MCF 10A (cell line): ENCODE measurements around the gene FLT1. TPM values are rescaled to one million over a fixed set of nuclear protein-coding genes. Genes with fewer than 3 reads are reported as not detected.

Experiments used
- BruUV-seq: library from RNA; stranded (reverse); fragments of 400-500 nt; replicated peaks from 2 replicates; lab custom pipeline; 2021; lab: Mats Ljungman, UMichigan
- CTCF ChIA-PET: fragments of 300-600 bp; sonication (Branson Sonifier 250); formaldehyde crosslinking; extraction: SDS; loops from one replicate; lab custom pipeline; 2021; ENCODE audit warnings: antibody characterized with exemption, inconsistent platforms; lab: Yijun Ruan, JAX
- POLR2A ChIA-PET: fragments of 300-600, 350-650 bp; sonication (Branson Sonifier 250); formaldehyde crosslinking; extraction: SDS; loops from one replicate; lab custom pipeline; 2020; ENCODE audit warnings: antibody characterized with exemption, inconsistent platforms; lab: Yijun Ruan, JAX
- DNase-seq: peaks from one replicate; pipeline ENCODE4 v3.0.0-alpha.2; 2018; ENCODE audit not compliant: unreplicated experiment
- H3K27ac Mint-ChIP-seq: one replicate; pipeline ENCODE4 v1.8.0; 2022; ENCODE audit warnings: mild to moderate bottlenecking, low read depth, mixed read lengths; ENCODE audit not compliant: unreplicated experiment
- H3K27me3 Mint-ChIP-seq: one replicate; pipeline ENCODE4 v1.8.0; 2022; ENCODE audit warnings: mixed read lengths; ENCODE audit not compliant: insufficient read depth, unreplicated experiment
- H3K36me3 Mint-ChIP-seq: one replicate; pipeline ENCODE4 v1.8.0; 2022; ENCODE audit warnings: mild to moderate bottlenecking, moderate library complexity, mixed read lengths; ENCODE audit not compliant: insufficient read depth, unreplicated experiment
- H3K4me1 Mint-ChIP-seq: one replicate; pipeline ENCODE4 v1.8.0; 2022; ENCODE audit warnings: mixed read lengths; ENCODE audit not compliant: insufficient read depth, unreplicated experiment
- H3K4me3 Mint-ChIP-seq: one replicate; pipeline ENCODE4 v1.8.0; 2022; ENCODE audit warnings: mild to moderate bottlenecking, moderate library complexity, mixed read lengths; ENCODE audit not compliant: unreplicated experiment
- H3K9me3 Mint-ChIP-seq: one replicate; pipeline ENCODE4 v1.8.0; 2022; ENCODE audit warnings: mixed read lengths; ENCODE audit not compliant: unreplicated experiment
- CTCF ChIP-seq: fragments of 200-600 bp; IDR thresholded peaks from one replicate; pipeline ENCODE4 v1.8.0; 2022; ENCODE audit warnings: antibody characterized with exemption, mild to moderate bottlenecking; ENCODE audit not compliant: unreplicated experiment
- intact Hi-C: fragments of 100-400 bp; cut with micrococcal nuclease; formaldehyde crosslinking; loops from 2 replicates; pipeline ENCODE4 v1.14.1; 2022
- total RNA-seq: library from RNA; stranded (reverse); gene quantifications from 2 replicates; pipeline ENCODE4 v1.2.3, GENCODE V29; 2022

FLT1 gene
- total RNA-seq, 1 experiment from 2014 or later = not detected

- DNase-seq = no peak
- Mint-ChIP-seq H3K27ac (no peak overlapping the region), H3K36me3 (no peaks in the 10 kb centered on the region), H3K4me1 (peaks cover 16% of the 10 kb centered on the region), H3K9me3 (no peaks in the 10 kb centered on the region), H3K4me3 (no peak overlapping the region), H3K27me3 (no peaks in the 10 kb centered on the region)
- ChIA-PET POLR2A (no interaction called here), CTCF (interaction anchor here (0.6 to 3.0 kb wide), 3 partner anchors 13 to 470 kb away, joined by 3 to 13 read pairs (median 3); no protein-coding TSS in a partner anchor)
- no TSS peak for BruUV-seq
- TF ChIP-seq CTCF = no peak
- intact Hi-C loops = no loop called here
Measured at GRCh38 chr13:28338006-28338574, 156.8 kb downstream of the FLT1 start.

- ChIA-PET POLR2A (no interaction called here), CTCF (interaction anchor here (0.6 to 3.0 kb wide), 3 partner anchors 13 to 470 kb away, joined by 3 to 13 read pairs (median 3); no protein-coding TSS in a partner anchor)
- Mint-ChIP-seq H3K36me3 (no peaks in the 10 kb centered on the region), H3K4me1 (peaks cover 16% of the 10 kb centered on the region), H3K27me3 (no peaks in the 10 kb centered on the region), H3K27ac (no peak overlapping the region), H3K9me3 (no peaks in the 10 kb centered on the region), H3K4me3 (no peak overlapping the region)
- intact Hi-C loops = no loop called here
- no peak for TF ChIP-seq CTCF
- DNase-seq = peak; percentile 57
- no TSS peak for BruUV-seq
Measured at GRCh38 chr13:28337166-28338005, 157.5 kb downstream of the FLT1 start.

- no peaks in the 10 kb centered on the region for H3K9me3 Mint-ChIP-seq
- intact Hi-C loops = no loop called here
- H3K27me3 Mint-ChIP-seq = no peaks in the 10 kb centered on the region
- no peak overlapping the region for H3K4me3 Mint-ChIP-seq
- ChIA-PET POLR2A (no interaction called here), CTCF (interaction anchor here (3.0 kb wide), 1 partner anchor 11 kb away, joined by 13 read pairs; no protein-coding TSS in a partner anchor)
- H3K4me1 Mint-ChIP-seq = peaks cover 16% of the 10 kb centered on the region
- H3K36me3 Mint-ChIP-seq = no peaks in the 10 kb centered on the region
- H3K27ac Mint-ChIP-seq = no peak overlapping the region
- no peak for DNase-seq
- TF ChIP-seq CTCF = no peak
- BruUV-seq = no TSS peak
Measured at GRCh38 chr13:28336193-28336657, 158.7 kb downstream of the FLT1 start.
